GM06990 (cell line): ENCODE data around the gene ACSM3.
A peak's percentile ranks its signal among the peaks of the same experiment; 100 is the strongest.

Source experiments
- DNase-seq: peaks from one replicate; pipeline ENCODE4 v3.0.0-alpha.2; 2011; ENCODE audit not compliant: insufficient read length; ENCODE audit errors: extremely low read depth
- H3K27me3 ChIP-seq: replicated peaks from 2 replicates; pipeline ENCODE4 v1.6.0; 2011; ENCODE audit warnings: low read length; ENCODE audit not compliant: control insufficient read depth, insufficient read depth
- H3K36me3 ChIP-seq: 2 replicates; pipeline ENCODE4 v1.5.1; 2011; ENCODE audit warnings: low read length; ENCODE audit not compliant: control insufficient read depth, insufficient read depth
- H3K4me3 ChIP-seq: replicated peaks from 2 replicates; pipeline ENCODE4 v1.5.1; 2011; ENCODE audit warnings: low read depth, mild to moderate bottlenecking, control low read depth, low read length
- TF ChIP-seq, protein P1 (sequence below): IDR thresholded peaks from 2 replicates; pipeline ENCODE4 v1.5.1; 2011; ENCODE audit warnings: low read length, control low read depth, mild to moderate bottlenecking, inconsistent platforms; ENCODE audit not compliant: insufficient read depth, poor library complexity, severe bottlenecking

ACSM3 gene

DNA sequence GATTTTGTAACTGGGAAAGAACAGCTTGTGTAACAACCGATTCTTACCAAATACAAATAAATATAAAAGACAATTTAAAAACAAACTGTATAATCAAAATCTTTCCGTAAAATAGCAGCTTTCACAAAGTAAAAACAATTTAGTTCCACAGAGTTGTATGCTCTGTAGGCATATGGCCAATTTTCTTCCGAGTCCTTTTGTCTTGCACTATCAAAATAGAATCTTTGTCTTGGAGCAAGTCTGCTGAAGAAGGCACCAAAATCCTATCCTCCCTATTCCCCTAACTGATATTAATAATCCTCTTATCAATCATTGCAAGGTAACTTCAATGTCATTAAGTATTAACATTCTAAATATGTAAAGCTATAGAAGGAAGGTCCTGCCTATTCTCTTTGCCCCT, 29.8 kb upstream of the ACSM3 start:
- no peak for DNase-seq
- Histone ChIP-seq H3K4me3 (no peak overlapping the region), H3K27me3 (no peaks in the 10 kb centered on the region), H3K36me3 (peaks cover 2% of the 10 kb centered on the region)
- TF ChIP-seq, protein P1, sequence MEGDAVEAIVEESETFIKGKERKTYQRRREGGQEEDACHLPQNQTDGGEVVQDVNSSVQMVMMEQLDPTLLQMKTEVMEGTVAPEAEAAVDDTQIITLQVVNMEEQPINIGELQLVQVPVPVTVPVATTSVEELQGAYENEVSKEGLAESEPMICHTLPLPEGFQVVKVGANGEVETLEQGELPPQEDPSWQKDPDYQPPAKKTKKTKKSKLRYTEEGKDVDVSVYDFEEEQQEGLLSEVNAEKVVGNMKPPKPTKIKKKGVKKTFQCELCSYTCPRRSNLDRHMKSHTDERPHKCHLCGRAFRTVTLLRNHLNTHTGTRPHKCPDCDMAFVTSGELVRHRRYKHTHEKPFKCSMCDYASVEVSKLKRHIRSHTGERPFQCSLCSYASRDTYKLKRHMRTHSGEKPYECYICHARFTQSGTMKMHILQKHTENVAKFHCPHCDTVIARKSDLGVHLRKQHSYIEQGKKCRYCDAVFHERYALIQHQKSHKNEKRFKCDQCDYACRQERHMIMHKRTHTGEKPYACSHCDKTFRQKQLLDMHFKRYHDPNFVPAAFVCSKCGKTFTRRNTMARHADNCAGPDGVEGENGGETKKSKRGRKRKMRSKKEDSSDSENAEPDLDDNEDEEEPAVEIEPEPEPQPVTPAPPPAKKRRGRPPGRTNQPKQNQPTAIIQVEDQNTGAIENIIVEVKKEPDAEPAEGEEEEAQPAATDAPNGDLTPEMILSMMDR = no peak

DNA sequence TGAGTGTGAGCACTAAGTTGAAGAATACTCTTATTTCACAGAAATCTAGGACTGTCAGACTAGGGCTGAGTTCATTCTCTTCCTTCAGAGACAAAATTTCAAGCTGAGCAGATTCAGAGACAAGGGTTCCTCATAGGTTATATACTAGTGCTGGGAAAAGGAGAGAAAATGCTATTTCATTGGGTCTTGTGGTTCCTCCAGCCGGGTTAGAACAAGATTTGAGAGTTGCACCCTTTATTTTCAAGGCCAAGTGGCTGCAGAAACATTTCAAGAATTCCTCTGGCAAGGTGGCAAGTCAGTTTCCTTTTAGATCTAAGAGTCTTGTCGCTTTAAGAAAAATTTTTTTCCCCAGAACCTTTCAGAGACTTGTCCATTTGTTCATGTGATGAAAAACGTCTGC, 29.0 kb upstream of the ACSM3 start:
- Histone ChIP-seq H3K36me3 (peaks cover 2% of the 10 kb centered on the region), H3K27me3 (no peaks in the 10 kb centered on the region), H3K4me3 (no peak overlapping the region)
- TF ChIP-seq, protein P1 = no peak
- no peak for DNase-seq

DNA sequence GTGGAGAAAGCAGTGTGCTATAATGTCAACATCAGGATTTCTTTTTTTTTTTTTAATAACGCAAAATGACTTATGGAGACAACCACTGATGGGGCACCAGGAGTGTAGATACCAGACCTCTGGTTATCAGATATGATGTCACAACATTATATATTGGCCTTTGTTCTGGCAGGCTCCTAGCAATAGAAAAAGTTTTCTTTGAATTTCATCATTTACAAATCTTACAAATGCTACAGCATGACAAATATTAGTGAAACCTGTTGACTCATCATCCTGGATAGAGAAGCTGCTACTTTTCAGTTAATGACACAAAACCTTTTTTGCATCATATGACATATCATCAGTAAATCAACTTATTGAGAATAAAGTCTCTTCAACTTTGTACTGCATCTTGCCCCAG, 28.3 kb upstream of the ACSM3 start:
- Histone ChIP-seq H3K36me3 (peaks cover 2% of the 10 kb centered on the region), H3K4me3 (no peak overlapping the region), H3K27me3 (no peaks in the 10 kb centered on the region)
- DNase-seq = no peak
- TF ChIP-seq, protein P1 = no peak

DNA sequence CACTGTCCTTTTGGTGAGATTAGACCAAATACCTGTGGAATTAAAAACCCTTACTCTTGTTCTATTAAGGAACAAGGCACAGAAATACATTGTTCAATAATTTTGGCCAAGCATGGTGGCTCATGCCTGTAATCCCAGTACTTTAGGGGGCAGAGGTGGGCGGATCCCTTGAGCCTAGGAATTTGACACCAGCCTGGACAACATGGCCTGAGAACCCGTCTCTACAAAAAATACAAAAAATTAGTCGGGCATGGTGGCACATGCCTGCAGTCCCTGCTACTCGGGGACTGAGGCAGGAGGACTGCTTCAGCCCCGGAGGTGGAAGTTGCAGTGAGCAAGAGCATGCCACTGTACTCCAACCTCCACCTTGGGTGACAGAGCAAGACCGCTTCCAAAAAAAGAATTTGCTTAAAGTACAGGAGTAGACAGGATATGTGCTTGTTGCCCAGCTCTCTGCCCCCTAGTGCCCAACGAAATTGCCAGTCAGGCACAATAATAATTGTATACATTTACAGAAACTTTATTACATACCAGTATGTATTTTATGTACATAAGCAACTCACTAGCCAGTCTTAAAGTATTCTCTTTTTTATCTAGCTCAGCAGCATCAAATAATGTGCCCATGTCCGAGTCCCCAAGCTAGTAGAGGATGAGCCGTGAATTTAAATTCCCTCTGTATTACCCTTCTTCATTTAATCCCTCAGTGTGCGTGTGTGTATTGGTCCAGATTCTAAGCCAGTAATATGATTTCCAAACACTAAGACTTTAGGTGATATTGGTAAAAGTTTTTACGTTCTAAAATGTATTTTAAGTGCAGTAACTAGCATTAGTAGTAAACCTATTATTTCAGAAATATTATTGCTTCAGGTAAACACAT, 23.6 kb upstream of the ACSM3 start:
- Histone ChIP-seq H3K27me3 (no peaks in the 10 kb centered on the region), H3K4me3 (peak overlapping the region; percentile 98), H3K36me3 (peaks cover 2% of the 10 kb centered on the region)
- no peak for DNase-seq
- TF ChIP-seq, protein P1 = peak; percentile 60

DNA sequence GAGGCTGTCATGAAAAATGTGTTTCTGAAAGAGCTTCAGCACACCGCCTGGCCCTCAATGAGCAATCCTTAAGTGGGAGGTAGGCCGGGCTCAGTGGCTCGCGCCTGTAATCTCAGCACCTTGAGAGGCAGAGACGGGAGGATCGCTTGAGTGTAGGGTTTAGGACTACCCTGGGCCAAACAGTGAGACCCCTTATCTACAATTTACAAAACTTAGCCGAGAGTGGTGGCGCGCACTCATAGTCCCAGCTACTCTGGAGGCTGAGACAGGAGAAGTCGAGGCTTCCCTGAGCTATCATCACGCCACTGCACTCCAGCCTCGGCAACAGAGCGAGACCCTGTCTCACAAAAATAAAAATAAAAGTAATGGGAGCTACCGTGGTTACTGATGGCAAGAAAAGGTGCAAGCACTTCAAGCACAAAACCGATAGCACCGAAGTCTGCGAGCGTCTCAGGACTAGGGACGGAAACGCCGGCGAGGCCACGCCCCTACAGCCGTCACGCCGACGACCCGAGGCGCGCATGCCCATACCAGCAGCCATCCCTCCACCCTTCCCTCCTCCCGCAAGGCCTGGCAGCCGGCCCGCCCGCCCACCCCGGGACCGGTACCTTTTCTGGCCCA, 22.8 kb upstream of the ACSM3 start:
- DNase-seq = peak; percentile 91
- TF ChIP-seq, protein P1 = no peak
- H3K27me3 ChIP-seq = no peaks in the 10 kb centered on the region
- H3K4me3 ChIP-seq = peak overlapping the region; percentile 98
- H3K36me3 ChIP-seq = peaks cover 2% of the 10 kb centered on the region
